Measurements from ENCODE around the gene GNAI3.

DNA sequence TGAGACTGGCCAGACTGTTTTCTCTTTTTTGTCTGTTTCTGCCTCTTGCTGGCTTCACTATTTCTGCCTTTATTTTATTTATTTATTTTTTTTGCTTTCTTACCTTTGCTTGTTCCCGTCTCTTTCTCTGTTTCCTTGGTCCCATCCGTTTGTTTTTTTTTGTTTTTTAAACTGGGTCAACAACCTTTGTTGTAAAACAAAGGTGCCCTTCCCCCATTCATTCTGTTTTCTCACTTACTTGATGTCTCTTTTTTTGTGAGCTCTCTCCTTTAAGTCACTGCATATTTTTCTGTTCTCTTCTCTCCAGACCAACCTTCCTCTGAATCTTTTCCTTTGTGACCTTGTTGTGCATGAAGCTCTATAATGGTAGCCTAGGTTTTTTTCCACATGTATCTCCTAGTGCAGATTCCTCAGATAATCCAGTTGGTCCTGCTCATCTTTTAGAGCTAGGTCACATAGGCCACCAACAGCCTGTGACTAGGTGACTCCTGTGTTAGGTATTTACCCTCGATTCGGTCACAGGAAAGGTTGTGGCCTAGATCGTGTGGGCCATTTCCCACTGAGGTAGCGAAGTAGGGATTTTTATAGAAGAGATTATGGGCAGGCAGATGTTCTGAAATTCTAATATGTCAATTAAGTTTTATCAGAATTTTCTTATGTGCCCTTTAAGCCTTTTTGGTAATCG is 15.9 kb downstream of the GNAI3 start:
- TF ChIP-seq KLF10 (tag by site-specific recombination; IDR thresholded peaks at IDR 0.05) (no peak), HOXA7 (CRISPR knock-in tag; IDR thresholded peaks at IDR 0.05; ENCODE audit: borderline replicate concordance) (no peak), ZNF2 (tag by site-specific recombination; IDR thresholded peaks at IDR 0.05) (no peak), PRDM1 (tag by site-specific recombination; IDR thresholded peaks at IDR 0.05) (peak; percentile 64), ZNF23 (tag by site-specific recombination; IDR thresholded peaks at IDR 0.05; ENCODE audit: borderline replicate concordance) (no peak), ZNF274 (IDR thresholded peaks at IDR 0.05; ENCODE audit: low read length) (no peak), ZNF274 (tag by site-specific recombination; IDR thresholded peaks at IDR 0.05; ENCODE audit: borderline replicate concordance) (no peak), TCF7L2 (IDR thresholded peaks at IDR 0.05; ENCODE audit: borderline replicate concordance, low read depth, low read length) (no peak)
- TF ChIP-seq, protein P1, sequence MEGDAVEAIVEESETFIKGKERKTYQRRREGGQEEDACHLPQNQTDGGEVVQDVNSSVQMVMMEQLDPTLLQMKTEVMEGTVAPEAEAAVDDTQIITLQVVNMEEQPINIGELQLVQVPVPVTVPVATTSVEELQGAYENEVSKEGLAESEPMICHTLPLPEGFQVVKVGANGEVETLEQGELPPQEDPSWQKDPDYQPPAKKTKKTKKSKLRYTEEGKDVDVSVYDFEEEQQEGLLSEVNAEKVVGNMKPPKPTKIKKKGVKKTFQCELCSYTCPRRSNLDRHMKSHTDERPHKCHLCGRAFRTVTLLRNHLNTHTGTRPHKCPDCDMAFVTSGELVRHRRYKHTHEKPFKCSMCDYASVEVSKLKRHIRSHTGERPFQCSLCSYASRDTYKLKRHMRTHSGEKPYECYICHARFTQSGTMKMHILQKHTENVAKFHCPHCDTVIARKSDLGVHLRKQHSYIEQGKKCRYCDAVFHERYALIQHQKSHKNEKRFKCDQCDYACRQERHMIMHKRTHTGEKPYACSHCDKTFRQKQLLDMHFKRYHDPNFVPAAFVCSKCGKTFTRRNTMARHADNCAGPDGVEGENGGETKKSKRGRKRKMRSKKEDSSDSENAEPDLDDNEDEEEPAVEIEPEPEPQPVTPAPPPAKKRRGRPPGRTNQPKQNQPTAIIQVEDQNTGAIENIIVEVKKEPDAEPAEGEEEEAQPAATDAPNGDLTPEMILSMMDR (tag by site-specific recombination; IDR thresholded peaks at IDR 0.05) = no peak
- TF ChIP-seq, protein P2, sequence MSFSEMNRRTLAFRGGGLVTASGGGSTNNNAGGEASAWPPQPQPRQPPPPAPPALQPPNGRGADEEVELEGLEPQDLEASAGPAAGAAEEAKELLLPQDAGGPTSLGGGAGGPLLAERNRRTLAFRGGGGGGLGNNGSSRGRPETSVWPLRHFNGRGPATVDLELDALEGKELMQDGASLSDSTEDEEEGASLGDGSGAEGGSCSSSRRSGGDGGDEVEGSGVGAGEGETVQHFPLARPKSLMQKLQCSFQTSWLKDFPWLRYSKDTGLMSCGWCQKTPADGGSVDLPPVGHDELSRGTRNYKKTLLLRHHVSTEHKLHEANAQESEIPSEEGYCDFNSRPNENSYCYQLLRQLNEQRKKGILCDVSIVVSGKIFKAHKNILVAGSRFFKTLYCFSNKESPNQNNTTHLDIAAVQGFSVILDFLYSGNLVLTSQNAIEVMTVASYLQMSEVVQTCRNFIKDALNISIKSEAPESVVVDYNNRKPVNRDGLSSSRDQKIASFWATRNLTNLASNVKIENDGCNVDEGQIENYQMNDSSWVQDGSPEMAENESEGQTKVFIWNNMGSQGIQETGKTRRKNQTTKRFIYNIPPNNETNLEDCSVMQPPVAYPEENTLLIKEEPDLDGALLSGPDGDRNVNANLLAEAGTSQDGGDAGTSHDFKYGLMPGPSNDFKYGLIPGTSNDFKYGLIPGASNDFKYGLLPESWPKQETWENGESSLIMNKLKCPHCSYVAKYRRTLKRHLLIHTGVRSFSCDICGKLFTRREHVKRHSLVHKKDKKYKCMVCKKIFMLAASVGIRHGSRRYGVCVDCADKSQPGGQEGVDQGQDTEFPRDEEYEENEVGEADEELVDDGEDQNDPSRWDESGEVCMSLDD (tag by site-specific recombination; IDR thresholded peaks at IDR 0.05) = no peak
- TF ChIP-seq, protein P3, sequence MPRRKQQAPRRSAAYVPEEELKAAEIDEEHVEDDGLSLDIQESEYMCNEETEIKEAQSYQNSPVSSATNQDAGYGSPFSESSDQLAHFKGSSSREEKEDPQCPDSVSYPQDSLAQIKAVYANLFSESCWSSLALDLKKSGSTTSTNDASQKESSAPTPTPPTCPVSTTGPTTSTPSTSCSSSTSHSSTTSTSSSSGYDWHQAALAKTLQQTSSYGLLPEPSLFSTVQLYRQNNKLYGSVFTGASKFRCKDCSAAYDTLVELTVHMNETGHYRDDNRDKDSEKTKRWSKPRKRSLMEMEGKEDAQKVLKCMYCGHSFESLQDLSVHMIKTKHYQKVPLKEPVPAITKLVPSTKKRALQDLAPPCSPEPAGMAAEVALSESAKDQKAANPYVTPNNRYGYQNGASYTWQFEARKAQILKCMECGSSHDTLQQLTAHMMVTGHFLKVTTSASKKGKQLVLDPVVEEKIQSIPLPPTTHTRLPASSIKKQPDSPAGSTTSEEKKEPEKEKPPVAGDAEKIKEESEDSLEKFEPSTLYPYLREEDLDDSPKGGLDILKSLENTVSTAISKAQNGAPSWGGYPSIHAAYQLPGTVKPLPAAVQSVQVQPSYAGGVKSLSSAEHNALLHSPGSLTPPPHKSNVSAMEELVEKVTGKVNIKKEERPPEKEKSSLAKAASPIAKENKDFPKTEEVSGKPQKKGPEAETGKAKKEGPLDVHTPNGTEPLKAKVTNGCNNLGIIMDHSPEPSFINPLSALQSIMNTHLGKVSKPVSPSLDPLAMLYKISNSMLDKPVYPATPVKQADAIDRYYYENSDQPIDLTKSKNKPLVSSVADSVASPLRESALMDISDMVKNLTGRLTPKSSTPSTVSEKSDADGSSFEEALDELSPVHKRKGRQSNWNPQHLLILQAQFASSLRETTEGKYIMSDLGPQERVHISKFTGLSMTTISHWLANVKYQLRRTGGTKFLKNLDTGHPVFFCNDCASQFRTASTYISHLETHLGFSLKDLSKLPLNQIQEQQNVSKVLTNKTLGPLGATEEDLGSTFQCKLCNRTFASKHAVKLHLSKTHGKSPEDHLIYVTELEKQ (tag by site-specific recombination; IDR thresholded peaks at IDR 0.05; ENCODE audit: borderline replicate concordance) = no peak
- TF ChIP-seq, protein P4, sequence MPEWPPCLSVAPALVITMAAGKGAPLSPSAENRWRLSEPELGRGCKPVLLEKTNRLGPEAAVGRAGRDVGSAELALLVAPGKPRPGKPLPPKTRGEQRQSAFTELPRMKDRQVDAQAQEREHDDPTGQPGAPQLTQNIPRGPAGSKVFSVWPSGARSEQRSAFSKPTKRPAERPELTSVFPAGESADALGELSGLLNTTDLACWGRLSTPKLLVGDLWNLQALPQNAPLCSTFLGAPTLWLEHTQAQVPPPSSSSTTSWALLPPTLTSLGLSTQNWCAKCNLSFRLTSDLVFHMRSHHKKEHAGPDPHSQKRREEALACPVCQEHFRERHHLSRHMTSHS (tag by site-specific recombination; IDR thresholded peaks at IDR 0.05) = no peak
